GM21528 (cell line): ENCODE data around the gene GPR173.
A peak's percentile ranks its signal among the peaks of the same experiment; 100 is the strongest.

Experiments
- ATAC-seq: cut with Tn5 transposase; IDR thresholded peaks from one replicate; pipeline ENCODE4 v1.9.1; 2021; ENCODE audit warnings: mild to moderate bottlenecking, moderate library complexity; ENCODE audit not compliant: unreplicated experiment, low FRiP score

The GPR173 gene

DNA sequence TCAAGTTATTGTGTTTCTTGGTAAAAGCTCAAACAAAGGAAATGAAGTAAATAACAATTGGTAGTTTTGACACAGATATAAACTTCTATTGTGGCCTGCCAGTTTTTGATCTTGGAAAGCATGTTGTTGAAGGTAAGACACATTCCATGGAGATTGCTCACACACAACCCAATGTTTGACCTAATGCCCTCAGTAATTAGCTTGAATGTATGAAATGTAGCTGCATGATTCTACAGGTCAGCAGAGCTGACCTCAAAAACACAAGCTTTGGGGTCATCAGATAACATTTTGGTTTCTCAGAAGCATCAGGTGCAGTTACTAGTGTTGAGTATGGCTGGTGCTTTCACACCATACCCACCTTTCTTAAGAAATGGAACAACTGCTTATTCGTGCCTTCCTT is 16.5 kb downstream of the GPR173 start:
- ATAC-seq: no peak

DNA sequence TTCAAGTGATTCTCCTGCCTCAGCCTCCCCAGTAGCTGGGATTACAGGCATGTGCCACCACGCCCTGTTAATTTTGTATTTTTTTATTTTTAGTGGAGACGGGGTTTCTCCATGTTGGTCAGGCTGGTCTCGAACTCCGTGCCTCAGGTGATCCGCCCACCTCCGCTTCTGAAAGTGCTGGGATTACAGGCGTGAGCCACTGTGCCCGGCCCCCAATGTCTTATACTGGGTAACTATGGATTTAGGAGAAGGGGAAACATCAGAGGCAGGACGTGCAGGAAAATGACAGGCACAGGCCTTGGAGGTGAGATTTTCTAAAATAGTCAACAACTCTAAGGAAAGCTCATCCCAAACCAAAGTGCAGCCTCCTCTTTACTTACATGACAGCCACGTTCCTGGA is 22.5 kb downstream of the GPR173 start:
- no peak for ATAC-seq

DNA sequence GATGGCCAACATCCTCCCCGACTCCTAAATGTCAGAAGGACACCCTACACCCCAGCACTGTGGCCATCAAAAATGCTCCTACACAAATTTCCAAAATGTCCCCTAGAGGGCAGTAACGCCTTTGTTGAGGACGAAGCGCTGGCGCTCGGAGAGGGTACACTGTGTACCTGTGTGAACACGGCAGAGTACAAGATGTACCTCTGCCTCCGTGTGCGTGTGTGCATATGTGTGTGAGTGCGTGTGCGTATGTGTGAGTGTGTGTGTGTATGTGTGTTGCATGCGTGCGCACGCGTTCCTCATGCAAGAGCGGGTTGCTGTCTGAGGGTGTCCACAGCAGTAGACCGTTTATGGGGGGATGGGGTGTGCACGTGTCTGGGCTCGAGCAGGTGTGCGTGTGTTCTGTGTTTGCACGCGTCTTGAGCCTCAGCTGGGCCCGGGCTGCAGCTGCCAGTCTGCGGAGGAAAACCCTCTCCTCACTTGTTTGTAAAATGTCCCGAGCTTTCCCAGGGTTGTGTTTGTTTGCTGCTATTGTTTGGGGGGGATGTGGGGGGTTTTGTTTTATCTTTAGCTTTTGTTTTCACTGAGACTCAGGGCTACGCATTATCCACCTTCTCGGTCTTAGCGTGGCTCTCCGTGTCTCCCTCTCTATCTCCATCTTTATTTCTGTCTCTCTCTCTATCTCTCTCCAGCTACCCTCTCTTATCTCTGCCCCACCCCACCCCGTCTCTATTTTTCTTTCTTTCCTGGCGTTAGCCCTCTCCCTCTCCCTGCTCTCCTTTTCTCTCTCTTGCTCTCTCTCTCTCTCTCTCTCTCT is 23.2 kb downstream of the GPR173 start:
- peak; percentile 69 for ATAC-seq

DNA sequence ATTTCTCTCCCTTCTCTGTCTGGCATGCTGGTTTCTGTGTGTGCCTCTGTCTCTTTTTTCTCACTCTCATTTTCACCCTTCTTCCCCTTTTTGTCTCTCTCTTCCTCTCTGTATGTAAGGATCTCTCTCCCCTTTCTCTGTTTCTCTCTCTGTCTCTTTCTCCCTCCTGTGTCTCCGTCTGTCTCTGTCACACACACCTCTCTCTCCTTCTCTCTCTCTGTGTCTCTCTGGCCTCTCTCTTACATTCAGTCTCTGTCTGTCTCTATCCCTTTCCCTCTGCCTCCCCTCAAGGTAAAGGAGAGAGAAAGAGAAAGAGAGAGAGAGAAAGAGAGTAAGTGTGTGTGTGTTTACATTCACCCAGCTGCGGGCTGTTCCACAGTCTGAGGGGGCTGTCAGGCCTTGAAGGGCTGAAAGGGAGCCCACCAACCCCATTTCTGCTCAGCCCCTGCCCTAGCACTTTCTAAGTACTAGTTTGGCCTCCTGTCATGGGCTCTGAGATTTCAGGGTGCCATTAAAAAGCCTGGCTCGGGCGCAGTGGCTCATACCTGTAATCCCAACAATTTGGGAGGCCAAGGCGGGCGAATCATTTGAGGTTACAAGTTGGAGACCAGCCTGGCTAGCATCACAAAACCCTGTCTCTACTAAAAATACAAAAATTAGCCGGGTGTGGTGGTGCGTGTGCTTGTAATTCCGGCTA is 24.0 kb downstream of the GPR173 start:
- peak; percentile 37 for ATAC-seq

DNA sequence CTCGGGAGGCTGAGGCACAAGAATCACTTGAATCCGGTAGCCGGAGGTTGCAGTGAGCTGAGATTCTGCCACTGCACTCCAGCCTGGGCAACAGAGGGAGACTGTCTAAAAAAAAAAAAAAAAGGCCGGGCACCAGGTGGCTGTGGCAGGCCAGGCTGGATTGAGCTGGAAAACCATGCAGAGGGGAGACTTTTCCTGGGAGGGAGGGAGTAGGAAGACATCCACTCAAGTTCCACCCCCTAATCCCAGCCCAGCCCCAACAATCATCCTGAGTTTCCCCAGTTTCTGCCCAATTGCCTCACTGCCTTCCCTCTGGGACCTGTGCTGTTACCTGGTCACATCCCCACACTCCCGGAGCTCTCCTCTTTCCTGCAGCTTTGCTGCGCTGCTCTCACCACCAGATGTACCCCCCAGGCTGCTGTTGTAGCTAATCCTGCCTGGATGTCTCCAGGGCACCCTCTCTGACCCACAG is 24.6 kb downstream of the GPR173 start:
- no peak for ATAC-seq

- ATAC-seq: no peak
Observed at GRCh38 chrX:53075011-53075410, 26.4 kb downstream of the GPR173 start.

DNA sequence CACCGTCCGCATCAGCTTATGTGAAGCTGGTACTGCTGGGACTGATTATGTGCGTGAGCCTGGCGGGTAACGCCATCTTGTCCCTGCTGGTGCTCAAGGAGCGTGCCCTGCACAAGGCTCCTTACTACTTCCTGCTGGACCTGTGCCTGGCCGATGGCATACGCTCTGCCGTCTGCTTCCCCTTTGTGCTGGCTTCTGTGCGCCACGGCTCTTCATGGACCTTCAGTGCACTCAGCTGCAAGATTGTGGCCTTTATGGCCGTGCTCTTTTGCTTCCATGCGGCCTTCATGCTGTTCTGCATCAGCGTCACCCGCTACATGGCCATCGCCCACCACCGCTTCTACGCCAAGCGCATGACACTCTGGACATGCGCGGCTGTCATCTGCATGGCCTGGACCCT is 28.1 kb downstream of the GPR173 start:
- no peak for ATAC-seq

DNA sequence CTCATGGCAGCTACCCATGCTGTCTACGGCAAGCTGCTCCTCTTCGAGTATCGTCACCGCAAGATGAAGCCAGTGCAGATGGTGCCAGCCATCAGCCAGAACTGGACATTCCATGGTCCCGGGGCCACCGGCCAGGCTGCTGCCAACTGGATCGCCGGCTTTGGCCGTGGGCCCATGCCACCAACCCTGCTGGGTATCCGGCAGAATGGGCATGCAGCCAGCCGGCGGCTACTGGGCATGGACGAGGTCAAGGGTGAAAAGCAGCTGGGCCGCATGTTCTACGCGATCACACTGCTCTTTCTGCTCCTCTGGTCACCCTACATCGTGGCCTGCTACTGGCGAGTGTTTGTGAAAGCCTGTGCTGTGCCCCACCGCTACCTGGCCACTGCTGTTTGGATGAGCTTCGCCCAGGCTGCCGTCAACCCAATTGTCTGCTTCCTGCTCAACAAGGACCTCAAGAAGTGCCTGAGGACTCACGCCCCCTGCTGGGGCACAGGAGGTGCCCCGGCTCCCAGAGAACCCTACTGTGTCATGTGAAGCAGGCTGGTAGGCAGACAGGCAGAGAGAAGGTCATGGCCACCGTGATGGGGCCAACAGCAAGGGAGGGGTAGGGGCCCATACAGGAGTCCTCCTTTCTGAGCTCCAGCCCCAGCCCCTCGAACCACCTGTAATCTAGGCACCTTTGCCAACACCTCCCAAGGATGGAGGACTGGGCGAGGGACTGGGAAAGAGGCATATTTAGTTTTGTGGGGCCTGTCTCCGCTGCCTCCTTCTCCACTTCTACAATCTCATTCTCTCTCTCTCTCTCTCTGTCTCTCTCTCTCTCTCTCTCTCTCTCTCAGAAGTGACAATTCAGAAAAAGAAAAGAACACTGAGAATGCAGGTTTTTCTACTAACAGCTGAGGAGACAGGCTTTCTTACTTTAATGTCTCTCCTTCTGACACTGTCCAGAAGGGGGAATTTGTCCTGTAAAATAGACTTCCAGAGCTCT is 28.9 kb downstream of the GPR173 start:
- no peak for ATAC-seq

GRCh38 chrX:53078943-53079342 is 30.4 kb downstream of the GPR173 start:
- ATAC-seq: no peak

DNA sequence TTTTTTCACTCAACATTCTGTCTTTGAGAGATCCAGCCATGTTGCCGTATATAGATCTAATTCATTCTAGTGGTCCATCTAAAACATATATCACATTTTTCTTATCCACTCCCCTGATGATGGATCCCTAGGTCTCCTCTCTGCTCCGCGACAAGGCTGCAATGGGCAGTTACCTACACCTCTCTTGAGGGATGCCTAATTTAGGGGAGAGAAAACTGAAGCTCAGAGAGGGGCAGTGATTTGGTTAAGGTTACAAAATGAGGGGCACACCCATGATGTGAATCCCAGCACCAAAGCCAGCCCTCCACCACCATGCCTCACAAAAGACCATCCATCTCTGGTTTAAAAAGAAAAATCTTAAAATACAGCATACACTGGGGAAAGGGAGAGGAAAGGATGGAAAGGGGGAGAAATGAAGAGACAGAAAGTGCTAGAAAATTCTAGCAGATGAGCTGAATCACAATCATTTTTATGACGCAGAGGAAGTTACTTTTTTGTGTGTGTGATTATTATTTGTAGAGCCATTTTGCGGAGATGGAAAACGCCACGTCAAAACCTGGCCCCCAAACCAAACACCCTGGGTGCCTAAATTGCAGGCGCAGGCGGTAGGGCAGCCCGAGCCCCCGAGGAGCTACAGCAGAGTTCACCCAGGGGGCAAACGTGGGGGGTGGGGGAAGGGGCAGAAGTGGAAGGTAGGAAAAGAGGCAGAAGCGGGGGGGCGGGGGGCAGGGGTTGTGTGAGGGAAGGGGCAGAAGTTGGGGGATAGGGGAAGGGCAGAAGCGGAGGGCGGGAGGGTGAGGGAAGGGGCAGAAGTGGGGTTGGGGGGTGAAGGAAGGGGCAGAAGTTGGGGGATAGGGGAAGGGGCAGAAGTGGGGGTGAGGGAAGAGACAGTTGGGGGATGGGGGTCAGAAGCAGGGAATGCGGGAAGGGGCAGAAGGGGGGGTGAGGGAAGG is 32.3 kb downstream of the GPR173 start:
- no peak for ATAC-seq

GRCh38 chrX:53081925-53082772 is 33.6 kb downstream of the GPR173 start, which contains the start of gene TSPYL2:
Gene TSPYL2, plus strand, starts transcription at chrX:53082367. Its CDS starts 132 bp downstream, at chrX:53082499.
- ATAC-seq: peak; percentile 93

DNA sequence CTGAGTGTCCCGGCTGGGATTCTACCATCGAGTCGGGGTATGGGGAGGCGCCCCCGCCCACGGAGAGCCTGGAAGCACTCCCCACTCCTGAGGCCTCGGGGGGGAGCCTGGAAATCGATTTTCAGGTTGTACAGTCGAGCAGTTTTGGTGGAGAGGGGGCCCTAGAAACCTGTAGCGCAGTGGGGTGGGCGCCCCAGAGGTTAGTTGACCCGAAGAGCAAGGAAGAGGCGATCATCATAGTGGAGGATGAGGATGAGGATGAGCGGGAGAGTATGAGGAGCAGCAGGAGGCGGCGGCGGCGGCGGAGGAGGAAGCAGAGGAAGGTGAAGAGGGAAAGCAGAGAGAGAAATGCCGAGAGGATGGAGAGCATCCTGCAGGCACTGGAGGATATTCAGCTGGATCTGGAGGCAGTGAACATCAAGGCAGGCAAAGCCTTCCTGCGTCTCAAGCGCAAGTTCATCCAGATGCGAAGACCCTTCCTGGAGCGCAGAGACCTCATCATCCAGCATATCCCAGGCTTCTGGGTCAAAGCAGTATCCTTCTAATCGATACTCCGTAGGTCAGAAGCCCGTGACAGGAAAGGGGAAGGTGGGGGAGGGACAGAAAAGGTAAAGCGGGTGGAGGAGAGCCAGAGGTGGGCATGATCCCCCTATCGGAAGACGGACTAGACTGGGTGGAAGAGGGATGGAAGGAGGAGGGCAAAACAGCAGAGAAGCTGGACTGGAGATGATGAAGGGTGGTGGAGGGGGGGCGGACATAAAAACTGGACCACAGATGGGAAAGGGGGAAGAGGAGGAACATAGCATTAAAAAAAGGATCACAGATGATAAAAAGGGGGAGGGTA is 34.4 kb downstream of the GPR173 start:
- ATAC-seq: no peak

DNA sequence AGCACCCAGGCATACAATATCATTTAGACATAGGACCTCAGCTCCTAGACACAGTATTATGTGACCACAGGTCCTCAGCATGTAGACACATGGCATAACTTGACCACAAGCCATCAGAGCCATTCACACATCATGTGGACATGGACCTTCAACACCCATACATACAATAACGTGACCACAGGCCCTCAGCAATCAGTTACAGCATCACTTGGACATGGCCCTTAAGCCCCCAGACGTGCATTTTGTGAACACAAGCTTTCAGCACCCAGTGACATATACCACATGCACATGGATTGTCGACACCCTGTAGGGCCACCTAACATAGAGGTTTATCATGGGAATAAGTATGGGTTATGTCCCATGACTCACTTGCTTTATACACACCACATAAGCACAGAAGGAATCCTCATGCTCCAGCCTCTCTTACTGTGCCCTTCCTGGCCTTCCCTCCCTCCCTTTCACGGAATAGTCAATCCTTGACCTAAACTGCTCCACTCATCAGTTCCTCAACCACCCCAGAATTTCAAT is 35.5 kb downstream of the GPR173 start:
- ATAC-seq: no peak

- ATAC-seq: no peak
Observed at GRCh38 chrX:53084863-53085262, 36.3 kb downstream of the GPR173 start.

DNA sequence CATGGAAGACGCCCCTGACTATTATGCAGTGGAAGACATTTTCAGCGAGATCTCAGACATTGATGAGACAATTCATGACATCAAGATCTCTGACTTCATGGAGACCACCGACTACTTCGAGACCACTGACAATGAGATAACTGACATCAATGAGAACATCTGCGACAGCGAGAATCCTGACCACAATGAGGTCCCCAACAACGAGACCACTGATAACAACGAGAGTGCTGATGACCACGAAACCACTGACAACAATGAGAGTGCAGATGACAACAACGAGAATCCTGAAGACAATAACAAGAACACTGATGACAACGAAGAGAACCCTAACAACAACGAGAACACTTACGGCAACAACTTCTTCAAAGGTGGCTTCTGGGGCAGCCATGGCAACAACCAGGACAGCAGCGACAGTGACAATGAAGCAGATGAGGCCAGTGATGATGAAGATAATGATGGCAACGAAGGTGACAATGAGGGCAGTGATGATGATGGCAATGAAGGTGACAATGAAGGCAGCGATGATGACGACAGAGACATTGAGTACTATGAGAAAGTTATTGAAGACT is 37.2 kb downstream of the GPR173 start:
- no peak for ATAC-seq

DNA sequence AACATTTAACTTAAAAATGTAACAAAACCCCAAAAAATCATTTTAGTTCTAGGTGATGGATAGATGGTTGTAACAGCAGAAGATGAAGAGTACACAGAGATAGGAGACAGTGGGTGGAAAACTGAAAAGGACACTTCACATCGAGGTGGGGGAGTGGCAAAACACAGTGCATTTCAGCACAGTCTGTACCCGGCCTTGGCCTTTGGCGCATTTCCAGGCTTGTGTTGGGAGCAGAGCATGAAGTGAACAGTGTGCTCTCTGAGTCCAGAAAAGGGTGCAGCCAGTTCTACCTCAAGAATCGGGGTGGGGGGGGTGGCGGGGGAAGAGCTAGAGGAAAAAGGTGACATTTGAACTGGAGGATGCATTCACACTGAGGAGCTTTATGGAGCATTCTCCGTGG is 37.9 kb downstream of the GPR173 start:
- ATAC-seq: no peak

- ATAC-seq: no peak
Observed at GRCh38 chrX:53087388-53087831, 38.8 kb downstream of the GPR173 start.
